GM12874 (cell line): ENCODE data around the gene KCNG2.

Experiments
- TF ChIP-seq, protein P1 (sequence below): IDR thresholded peaks from 2 replicates; pipeline ENCODE4 v1.5.1; 2011; ENCODE audit warnings: low read depth, mild to moderate bottlenecking, control low read depth, low read length, moderate library complexity; ENCODE audit not compliant: insufficient read depth

The KCNG2 gene

DNA sequence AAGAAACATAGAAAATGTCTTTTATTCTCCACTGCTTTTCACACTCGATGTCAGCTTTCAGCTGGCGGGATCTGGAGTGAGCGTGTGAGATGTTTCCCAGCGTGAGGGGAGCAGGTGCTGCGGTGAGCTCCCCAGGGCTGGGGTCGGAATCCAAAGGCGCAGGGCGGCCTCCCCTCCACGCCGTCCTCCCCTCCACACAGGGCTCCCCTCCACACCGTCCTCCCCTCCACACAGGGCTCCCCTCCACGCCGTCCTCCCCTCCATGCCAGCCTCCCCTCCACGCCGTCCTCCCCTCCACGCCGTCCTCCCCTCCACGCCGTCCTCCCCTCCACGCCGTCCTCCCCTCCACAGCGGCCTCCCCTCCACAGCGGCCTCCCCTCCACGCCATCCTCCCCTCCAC, 26.9 kb upstream of the KCNG2 start:
- TF ChIP-seq, protein P1, sequence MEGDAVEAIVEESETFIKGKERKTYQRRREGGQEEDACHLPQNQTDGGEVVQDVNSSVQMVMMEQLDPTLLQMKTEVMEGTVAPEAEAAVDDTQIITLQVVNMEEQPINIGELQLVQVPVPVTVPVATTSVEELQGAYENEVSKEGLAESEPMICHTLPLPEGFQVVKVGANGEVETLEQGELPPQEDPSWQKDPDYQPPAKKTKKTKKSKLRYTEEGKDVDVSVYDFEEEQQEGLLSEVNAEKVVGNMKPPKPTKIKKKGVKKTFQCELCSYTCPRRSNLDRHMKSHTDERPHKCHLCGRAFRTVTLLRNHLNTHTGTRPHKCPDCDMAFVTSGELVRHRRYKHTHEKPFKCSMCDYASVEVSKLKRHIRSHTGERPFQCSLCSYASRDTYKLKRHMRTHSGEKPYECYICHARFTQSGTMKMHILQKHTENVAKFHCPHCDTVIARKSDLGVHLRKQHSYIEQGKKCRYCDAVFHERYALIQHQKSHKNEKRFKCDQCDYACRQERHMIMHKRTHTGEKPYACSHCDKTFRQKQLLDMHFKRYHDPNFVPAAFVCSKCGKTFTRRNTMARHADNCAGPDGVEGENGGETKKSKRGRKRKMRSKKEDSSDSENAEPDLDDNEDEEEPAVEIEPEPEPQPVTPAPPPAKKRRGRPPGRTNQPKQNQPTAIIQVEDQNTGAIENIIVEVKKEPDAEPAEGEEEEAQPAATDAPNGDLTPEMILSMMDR = no peak

DNA sequence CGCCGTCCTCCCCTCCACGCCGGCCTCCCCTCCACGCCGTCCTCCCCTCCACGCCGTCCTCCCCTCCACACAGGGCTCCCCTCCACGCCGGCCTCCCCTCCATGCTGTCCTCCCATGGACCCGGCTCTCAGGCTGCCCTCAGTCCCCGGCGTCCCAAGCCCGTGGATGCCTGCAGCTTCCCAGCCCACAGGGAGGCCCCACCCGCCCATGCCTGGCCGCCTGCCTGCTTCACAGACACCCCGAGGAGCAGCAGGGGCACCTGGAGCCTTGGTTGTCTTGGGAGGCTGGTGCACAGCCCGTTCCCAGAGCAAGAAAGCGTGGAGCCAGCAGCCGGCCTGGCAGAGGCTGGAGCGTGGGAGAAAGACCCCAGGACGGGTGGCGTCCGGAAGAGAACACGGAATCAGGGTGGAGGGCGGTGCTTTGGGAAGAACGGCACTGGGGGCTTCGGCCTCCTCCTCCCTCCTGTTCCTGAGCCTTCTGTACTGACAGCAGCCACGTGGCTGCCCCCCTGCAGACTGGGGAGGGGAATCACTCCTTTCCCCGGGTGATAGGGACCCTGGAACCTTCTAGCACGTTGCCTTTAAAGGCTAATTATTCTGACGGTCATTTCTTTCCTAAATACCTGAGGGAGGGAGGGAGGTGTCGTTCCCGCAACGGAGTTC, 26.2 kb upstream of the KCNG2 start:
- TF ChIP-seq, protein P1 = no peak

DNA sequence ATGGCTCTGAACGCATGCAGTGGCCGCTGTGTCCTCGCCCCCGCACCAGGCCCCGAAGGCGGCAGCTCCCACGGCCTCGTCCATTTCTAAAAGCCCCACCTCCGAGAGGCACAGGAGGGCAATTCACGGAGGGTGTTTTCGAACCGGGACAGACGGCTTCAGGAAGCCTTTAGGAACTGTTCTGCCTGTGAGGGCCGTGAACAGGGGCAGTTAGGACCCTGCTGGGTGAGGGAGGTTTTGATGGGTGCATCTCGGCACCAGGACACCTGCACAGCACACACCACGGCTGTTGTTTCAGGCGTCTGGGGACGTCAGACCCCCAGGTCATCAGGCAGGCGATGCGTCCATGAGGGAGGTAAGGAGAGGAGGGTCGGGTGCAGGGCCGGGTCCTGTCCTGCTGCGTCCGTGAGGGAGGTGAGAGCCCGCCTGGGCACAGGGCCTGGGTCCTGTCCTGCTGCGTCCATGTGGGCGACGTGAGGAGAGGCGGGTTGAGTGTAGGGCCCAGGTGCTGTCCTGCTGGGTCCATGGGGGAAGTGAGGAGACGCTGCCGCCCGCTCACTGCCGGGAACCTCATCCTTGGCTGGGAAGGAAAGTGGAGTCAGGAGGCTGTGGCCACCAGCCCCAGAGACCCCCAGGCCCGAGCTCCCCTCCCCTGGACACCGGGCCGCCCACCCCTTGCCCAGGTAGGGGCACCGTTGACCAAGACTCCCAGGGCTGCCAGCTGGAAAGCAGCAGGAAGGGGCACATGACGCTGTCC, 25.5 kb upstream of the KCNG2 start:
- TF ChIP-seq, protein P1 = no peak

DNA sequence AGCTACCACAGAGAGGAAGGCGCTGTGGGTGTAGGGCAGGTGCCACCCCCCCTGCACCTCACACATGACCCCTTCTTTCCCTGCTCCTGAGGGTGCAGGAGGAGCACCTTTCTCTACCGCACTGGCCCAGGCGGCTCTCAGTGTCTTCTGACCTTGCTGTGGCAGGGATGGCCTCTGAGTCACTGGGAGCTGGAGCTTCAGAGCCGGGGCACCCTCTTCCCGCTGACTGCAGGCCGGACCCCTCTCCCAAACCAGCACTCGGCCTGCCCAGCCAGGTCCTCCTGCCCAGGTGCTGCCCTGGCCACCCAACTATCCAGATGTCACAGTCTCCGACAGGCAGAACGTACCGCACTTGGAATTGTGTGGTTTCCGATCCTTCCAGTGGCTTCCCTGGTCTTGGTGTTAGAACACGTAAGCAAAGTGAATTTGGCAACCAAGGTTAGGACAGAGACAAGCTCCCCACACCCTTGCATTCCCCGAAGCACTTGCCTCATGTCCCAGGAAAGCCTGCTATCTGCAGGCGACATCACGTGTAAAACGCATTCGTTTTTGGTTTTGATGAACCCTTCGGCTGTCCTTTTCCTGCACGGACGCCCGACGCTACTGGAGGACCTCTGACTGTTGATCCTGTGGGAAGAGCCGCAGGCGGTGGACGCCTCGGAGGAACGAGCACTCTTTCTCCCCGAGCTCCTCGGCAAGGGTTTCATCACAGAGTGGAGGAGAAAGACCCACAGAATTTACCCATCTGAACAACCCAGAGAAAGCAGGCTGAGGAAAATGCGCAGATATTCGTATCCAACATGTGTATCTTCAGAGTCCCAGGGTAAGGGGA, 24.7 kb upstream of the KCNG2 start:
- TF ChIP-seq, protein P1 = no peak

DNA sequence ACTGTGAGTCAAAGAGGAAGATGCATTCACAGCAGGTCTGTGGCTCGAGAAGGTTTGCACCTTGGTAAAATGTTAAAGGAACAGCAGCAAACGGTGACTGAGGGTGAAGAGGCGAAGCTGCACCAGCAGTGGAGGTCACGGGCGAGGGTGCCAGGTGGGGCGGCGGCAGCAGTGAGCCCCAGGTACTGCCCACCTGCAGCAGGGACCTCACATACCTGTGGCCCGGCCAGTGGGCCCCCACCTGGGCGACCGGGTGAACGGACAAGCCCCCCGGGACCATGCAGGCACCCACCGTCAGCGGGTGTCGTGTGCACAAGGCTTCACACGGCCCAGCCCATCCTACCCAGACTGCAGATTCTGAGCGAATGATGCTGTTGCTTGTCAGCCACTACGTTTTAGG, 23.6 kb upstream of the KCNG2 start:
- TF ChIP-seq, protein P1 = no peak

DNA sequence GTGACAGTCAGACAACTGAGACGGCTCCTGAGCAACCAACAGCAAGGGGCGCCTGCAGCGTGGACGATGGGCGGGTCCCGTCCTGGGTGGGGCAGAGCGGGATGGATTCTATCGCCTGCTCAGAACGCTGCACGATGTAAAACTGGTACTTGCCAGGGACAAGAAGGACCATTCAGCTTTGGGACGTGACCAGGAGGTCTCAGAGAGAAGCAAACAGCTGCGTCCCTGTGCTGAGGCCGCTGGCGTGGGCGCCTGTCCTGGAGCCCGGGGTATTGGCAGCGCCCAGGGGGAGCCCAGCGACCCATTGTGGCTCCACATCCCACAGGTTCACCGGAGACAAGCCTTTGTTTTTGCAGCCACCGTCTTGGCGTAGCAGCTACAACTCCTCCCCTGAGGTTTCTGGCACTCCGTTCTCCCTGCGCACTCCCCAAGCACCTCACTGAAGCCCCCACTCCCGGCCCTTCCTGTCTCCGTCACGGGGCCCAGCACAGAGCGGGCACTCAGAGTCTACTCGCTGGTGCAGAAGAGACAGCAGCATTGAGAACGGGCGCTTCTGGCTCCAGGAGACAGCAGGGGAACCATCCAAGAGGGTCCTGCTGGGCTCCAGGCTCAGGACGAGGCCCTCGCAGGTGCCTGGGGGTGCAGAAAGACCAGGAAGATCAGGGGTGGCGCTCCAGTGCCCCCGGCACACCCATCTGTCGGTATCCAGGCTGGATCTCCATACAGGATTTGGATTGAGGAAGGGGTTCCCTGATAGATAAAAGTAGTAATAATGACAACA, 22.1 kb upstream of the KCNG2 start:
- TF ChIP-seq, protein P1 = no peak
